Endometrial microvascular endothelial cells (primary cell): ENCODE data around the gene NFKB1. TPM values are rescaled to one million over a fixed set of nuclear protein-coding genes. Genes with fewer than 3 reads are reported as not detected.

Experiments used
- in situ Hi-C: cut with HindIII; loops from 2 replicates; pipeline ENCODE4 v1.10.0; 2017; ENCODE audit warnings: low sequenced_read_pairs, low pct_unique_long_range_greater_than_20kb; ENCODE audit errors: inconsistent ontology term
- total RNA-seq: library from RNA; depleted of rRNA; stranded (reverse); fragments of >200 nt; gene quantifications from one replicate; pipeline ENCODE4 v1.2.3, GENCODE V29; 2015; ENCODE audit errors: inconsistent ontology term

Gene NFKB1
- total RNA-seq, 1 donor from 2014 or later: 51.4 TPM

DNA sequence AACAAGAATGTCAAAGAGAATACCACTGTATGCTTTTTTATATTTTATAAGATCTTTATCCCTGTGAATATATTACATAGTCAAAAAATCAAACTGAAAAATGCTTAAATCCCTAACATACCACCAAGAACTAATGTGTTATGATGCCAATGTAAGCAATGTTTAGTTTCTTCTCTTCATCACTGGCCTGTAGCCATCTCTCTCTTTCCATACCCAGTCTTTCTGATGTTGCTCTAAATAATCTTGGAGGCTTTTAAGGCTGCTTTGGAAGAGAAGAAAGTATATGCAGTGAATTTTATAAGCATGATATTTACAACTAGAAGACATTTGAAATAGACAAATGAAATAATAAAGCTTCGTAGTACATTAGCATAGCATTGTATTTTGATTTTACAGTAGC lies 82.9 kb downstream of the NFKB1 start:
- in situ Hi-C loops: no loop called here

DNA sequence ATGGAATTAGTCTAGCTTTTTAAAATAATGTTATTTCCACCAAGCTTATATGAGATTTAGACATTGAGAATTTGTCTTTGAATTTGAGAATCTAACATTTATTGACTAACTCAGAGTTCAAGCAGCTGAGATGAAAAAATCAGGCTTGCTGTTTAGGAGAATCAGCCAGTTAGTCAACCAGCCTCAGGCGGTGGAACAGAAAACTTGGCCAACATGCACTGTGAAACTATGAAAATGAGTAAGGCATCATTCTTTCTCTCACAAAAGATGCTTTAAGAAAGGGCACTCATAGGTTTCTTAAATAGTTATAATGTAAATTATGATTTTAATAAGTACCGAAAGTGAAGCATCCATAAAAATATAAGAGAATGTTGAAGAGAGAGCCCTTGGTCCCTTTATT lies 84.2 kb downstream of the NFKB1 start:
- in situ Hi-C loops: no loop called here

DNA sequence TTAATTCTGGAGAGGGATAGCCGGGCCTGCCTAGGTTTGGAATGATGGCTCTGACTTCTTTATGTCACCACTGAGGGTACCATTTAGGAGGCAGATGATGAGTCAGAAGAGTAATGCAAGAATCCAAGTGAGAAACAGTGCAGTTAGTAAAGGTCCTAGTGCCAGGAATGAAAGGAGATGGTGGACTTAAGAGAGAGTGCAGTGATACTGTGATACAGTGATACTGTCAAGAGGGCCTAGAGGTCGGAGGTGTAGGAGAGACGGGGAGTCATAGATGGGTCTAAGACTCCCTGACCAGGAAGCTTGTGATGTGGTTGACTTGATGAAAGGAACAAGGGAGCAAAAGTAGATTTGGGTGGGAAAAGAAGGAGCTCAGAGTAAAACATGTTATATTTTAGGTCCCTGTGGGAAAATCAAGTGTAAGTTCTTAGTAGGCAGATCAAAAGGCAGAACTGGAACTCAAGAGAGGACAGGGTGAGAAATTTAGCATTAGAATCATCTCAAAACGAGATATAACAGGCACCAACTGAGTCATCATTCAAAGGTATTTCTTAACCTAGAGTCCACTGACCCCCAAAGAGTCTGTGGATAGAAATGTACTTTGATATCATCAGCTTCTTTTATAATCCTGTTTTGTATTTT lies 85.0 kb downstream of the NFKB1 start:
- in situ Hi-C loops: no loop called here

DNA sequence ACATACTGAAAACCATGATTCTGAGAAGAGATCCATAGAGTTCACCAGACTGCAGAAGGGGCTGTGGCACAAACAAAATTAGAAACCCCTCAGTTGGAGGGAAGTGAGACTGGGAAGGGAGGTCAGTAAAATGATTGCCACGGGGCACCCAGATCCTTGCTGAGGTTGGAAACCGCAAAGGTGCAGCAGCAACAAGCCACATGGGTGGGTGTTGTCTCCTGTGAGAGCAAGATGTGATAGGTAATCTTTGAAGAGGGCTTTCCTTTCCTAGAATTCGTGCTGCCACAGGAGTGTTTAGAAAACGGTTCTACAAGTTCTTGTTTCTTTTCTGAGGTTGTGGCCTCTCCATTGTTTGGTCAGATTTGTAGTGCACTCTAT lies 85.5 kb downstream of the NFKB1 start:
- in situ Hi-C loops: no loop called here

DNA sequence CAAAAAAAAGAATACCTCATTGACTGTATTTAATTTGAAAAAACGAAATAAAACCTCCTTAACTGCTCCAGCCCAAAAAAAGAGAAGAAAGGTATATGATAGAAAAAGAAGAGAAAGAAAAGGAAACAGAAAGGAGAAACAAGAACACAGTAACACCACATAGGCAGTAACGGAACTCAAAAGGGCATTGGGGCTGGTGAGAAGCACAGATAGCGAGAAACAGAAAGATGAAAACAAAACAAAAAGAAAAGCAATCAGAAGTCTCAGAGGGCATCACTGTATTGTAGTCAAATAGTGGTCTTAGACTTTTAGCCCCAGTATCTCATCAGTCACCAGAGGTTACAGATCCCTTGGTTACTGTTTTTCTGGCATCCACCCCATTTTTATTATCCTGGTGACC lies 88.6 kb downstream of the NFKB1 start:
- in situ Hi-C loops: no loop called here

DNA sequence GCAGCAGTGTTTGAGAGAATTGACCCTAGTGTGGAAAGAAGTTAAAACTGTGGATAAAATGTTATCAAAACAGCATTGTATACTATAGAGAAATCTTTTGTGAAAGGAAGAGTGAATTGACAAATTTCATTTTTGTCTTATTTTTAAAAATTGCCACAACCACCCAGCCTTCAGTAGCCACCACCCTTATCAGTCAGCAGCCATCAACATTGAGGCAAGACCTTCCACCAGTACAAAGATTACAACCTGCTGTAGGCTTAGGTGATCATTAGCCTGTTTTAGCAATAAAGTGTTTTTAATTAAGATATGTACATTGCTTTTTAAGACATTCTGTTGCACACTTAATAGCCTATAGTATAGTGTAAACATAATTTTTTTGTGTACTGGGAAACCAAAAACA lies 91.1 kb downstream of the NFKB1 start:
- in situ Hi-C loops: no loop called here

DNA sequence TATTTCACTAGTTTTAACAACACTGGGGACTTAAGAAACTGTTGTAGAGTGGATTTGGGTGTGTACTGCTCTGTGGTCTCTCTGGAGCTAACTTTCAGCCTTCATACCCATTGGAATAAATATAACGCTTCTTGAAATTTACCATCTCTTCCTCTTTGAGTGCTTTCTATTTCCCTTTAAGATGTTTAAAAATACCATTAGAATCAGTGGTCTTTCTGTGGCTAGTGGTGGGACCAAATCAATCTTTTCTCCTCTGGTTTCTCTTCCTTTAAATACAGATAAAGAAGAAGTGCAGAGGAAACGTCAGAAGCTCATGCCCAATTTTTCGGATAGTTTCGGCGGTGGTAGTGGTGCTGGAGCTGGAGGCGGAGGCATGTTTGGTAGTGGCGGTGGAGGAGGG lies 92.0 kb downstream of the NFKB1 start:
- in situ Hi-C loops: no loop called here

DNA sequence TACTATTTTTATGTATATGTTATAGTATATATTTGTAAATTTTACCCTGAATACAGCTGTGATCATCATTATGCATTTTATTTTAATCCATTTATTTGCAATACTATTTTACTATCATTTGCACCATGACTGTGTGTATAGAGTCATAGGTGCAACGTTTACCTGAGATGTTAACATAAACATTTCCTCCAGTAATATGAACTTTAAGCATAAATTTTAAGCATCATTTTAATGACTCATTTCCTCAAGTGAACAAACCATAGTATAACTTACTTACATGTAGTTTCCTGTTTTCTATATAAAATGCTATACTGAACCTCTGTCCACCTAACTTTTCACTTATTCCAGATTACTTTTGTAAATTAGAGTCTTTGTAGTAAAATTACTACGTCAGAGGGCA lies 92.8 kb downstream of the NFKB1 start:
- in situ Hi-C loops: no loop called here

DNA sequence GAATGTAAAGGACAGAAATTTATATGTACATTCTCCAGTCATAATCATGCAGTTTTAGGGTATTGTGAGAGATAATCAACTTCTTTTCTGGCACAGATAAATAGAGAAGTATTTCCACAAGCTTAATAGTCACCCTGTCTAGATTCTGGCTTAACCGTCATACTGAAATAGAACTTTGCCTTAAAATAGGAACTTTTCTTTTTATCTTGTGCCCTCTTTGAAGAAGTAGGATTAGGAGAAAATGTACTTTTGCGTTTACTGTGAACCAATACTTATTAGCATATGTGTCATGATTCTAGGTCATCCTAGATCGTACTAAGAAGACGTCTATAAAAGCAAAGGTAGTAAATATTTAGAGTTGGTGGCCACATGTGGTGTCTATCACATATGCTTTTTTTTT lies 95.4 kb downstream of the NFKB1 start:
- in situ Hi-C loops: no loop called here

DNA sequence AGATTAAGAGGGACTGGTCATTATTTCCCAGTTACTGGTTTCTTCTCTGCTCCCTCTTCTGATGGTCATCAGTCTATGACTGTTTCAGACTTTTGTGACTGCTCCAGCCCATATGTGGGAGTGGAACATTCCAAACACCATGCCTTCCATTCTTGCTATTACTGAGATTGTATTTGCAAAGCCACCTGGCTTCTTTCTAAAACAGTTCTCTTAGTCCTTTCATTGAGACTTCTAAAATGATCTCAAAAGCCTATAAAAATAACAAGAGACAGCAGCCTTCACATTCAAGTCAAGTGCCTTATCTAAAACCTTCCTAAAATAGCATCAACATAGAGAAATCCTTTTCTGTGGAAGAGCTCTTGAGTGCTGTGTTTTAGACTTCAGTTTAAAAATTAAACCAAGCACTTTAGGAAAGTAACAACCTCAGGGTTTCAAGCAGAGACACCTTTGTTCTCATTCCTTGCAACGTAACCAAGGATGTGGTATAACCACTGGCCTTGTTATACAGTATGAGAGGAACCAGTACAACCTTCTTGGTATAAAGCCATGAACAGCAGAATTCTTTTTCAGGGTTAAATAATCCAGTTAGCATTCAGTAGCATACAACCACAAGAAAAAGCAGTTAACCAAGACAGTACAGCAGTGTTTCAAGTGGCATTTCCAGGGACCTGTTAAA lies 97.1 kb downstream of the NFKB1 start:
- in situ Hi-C loops: no loop called here

DNA sequence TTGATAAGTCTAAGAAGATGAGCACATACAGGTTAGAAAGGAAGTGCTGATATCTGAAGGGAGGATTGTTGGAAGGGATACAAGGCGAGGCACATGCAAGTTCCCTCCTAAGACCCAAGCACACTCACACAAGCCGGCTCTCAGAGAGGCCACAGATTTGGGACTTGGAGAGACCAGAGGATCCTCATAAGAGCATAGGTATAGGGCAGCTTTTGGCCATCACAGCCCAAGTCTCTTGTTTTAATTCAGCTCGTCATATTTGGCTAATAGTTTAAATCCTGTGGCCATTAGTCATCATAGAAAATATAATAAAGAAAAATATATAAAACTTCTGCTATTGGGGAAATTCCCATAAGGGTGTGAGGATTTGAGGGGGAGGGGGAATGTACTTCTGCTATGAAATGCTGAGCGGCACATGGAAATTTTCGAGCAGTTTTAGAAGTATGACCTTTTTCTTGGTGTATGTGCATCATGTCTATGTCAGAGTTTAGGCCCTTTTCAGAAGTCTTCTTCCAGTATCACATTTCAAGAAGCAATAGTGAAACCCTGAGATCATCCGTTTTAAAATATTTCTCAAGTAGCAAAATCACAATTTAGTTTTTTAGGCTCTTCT lies 97.7 kb downstream of the NFKB1 start:
- in situ Hi-C loops: no loop called here

DNA sequence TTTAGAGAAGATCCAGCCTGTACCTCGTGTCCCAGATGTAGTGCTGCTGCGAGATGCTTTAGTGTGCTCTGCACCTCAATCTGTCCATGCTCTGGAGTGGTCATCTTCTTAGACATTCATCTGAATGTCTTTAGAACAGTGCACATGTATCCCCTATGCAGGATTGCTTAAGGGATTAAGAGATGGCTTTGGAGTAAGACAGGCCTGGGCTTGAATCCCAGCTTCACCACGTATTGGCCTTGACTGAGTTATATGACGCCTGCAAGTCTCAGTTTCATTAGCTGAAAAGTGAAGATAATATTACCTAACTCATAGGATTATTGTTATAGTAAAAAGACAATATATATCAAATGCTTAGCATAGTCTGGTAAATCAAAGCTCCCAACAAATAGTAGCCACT lies 98.3 kb downstream of the NFKB1 start:
- in situ Hi-C loops: no loop called here

DNA sequence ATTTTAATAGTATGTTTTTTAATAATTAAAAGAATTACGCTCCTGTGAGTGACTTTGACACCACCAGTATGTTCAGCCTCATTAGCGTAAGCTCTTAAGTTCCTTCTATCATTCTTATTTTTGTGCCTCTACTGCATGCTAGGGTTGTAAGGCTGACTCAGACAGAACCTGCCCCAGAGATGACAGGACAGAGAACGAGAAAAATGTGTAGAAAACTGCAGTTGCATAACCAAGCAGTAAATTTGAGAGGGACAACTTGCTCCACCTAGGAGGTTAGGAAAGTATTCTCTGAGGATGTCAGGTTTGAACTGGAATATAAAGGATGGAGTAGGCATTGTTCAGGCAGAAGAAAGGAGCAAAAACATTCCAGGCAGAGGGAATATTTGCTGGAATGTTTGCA lies 98.7 kb downstream of the NFKB1 start:
- in situ Hi-C loops: loop anchor here (25.0 kb wide), 1 partner anchor 412 kb away; the partner anchor contains the start of gene SLC9B1

DNA sequence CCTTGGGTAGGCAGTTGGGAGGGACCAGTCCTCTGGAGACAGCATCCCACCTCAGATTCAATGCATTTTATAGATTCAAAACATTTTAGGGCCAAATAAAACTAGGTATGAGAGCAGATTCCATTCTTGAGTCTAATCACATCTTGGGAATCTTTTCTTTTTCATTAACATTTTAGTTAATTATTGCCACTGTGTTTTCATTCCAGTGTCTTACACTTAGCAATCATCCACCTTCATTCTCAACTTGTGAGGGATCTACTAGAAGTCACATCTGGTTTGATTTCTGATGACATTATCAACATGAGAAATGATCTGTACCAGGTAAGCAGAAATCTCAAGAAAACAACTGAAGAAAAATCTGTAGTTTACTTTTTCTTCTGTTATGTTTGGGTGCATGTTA lies 99.5 kb downstream of the NFKB1 start:
- in situ Hi-C loops: loop anchor here (25.0 kb wide), 1 partner anchor 412 kb away; the partner anchor contains the start of gene SLC9B1

DNA sequence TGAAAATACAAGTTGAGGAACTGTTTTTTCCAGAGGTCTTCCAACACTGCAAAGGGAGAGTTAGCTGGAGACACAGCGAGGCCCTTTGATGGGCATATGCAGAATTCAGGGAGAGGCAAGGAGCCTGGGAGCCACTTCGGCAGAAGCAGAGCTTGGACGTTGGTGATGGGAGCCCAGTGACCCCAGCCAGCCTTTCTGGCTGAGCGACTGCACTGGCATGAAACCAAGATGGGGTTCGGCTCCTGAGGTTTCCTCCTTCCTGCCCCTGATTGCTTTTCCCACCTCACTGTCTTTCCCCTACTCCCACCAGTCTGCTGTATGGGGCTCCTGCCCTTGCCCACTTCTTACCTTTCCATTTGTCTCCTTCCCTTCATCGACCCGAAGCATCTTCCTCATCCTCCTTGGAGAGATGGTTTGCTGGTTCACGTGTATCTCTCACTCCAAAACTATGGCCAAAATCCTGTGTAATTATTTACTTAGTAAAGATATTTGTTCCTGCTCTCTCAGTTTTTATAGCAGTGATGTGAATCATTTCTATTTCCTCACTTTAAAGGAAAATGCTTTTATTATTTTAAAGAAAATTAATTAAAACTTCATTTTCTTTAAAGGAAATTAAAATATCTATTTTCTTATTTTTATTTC lies 100.5 kb downstream of the NFKB1 start:
- in situ Hi-C loops: loop anchor here (25.0 kb wide), 1 partner anchor 411 kb away; the partner anchor contains the start of gene SLC9B1

DNA sequence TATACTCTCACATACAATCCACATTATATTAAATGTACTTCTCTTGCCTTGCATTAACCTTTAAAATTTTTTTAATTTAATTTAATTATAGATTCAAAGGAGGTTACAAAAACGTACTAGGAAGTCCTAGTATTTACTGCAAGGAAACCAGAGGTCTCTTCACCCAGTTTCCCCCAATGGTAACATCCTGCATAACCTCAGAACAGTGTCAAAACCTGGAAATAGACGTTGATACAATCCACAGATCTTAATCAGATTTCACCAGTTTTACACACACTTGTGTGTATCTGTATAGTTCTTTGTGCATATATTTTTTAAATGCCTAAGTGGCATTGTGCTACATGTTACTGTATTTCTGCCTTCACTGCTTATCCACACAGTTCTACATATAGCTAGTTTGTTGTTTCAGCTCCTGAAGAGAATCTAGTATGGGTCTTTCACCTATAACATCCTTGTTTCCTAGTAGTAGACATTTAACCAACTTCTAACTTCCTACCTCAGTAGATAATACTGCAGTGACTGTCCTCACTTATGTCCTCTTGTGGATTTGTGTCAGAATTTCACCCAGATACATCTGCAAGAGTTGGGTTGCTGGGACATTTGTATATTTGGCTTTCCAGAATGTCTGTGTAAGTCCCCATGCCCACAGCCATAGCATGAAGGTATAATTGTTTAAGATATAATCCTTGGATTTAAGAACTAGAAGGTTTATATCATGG lies 103.2 kb downstream of the NFKB1 start:
- in situ Hi-C loops: loop anchor here (25.0 kb wide), 1 partner anchor 408 kb away; the partner anchor contains the start of gene SLC9B1

DNA sequence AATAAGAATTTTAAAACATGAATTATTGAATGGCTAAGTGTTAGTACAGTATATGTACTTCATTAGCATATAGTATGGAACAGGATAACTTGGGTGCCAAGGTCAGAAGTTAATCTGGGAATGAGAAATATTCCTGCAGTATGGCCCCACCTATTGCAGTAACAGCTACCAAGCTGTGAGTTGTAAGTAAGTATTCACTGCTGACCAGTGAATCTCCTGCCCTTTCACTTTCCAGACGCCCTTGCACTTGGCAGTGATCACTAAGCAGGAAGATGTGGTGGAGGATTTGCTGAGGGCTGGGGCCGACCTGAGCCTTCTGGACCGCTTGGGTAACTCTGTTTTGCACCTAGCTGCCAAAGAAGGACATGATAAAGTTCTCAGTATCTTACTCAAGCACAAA lies 105.1 kb downstream of the NFKB1 start:
- in situ Hi-C loops: loop anchor here (25.0 kb wide), 1 partner anchor 406 kb away; the partner anchor contains the start of gene SLC9B1

DNA sequence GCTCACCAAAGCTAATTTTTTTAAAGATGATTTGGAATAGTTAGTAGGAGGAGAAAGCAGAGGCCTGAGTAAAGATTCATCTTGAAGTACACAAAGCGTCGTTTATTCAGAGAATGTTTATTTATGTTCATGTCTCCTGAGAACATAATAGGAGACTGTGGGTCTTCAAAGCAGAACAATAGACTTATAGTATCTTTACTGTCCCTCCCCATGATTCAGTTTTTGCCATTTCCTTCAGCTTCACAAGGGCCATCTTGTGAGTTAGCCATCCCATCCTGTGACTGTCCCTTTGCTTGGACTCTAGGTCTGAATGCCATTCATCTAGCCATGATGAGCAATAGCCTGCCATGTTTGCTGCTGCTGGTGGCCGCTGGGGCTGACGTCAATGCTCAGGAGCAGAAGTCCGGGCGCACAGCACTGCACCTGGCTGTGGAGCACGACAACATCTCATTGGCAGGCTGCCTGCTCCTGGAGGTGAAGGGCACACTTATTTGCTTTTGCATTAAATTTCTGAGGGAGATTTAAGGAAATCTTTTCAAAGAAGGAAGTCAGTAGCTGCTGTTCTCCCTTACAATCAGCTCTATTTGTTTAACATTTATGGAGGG lies 105.8 kb downstream of the NFKB1 start:
- in situ Hi-C loops: loop anchor here (25.0 kb wide), 1 partner anchor 405 kb away; the partner anchor contains the start of gene SLC9B1
